ENCODE data around the gene CKMT1A. TPM values are rescaled to one million over a fixed set of nuclear protein-coding genes. Genes with fewer than 3 reads are reported as not detected.
"Not testable (repeated sequence)": the region's sequence is repeated elsewhere in the genome, so short reads cannot be mapped to it uniquely, and the experiment has no call there.

CKMT1A gene
- total RNA-seq, 1 experiment from 2014 or later: 14.2 TPM

GRCh38 chr15:43746245-43746902, 52.7 kb downstream of the CKMT1A start, which contains the start of gene PDIA3:
Gene PDIA3 (plus strand): TSS chr15:43746438. CDS start chr15:43746540, 102 bp downstream.
- in situ Hi-C loops (cut with HindIII; ENCODE audit: low sequenced_read_pairs): not testable (repeated sequence)
- DNase-seq (ENCODE audit: low spot score): peak; percentile 91

GRCh38 chr15:43746903-43747309, 53.2 kb downstream of the CKMT1A start:
- DNase-seq (ENCODE audit: low spot score): peak; percentile 33
- in situ Hi-C loops (cut with HindIII; ENCODE audit: low sequenced_read_pairs): not testable (repeated sequence)

- DNase-seq (ENCODE audit: low spot score): no peak
- in situ Hi-C loops (cut with HindIII; ENCODE audit: low sequenced_read_pairs): no loop called here
These were observed 54.7 kb downstream of the CKMT1A start for GRCh38 chr15:43748376-43748775.

Other genes starting within 250 kb of the CKMT1A start
- gene TP53BP1, start 200.7 kb upstream of the CKMT1A start, total RNA-seq (2014; rRNA removed; shearing (Covaris generic)): 79.1 and 84.7 TPM in 2 replicates
- gene MAP1A, start 176.3 kb upstream of the CKMT1A start, total RNA-seq (2014; rRNA removed; shearing (Covaris generic)): 10.0 and 16.4 TPM in 2 replicates
- 11.3 and 50.3 TPM in 2 replicates for gene PPIP5K1, start 103.7 kb upstream of the CKMT1A start, total RNA-seq (2014; rRNA removed; shearing (Covaris generic))
- gene CKMT1B, start 99.8 kb upstream of the CKMT1A start, total RNA-seq (2014; rRNA removed; shearing (Covaris generic)): 12.7 and 30.9 TPM in 2 replicates
- gene STRC, start 75.1 kb upstream of the CKMT1A start, total RNA-seq (2014; rRNA removed; shearing (Covaris generic)): not detected in 2 replicates
- gene CATSPER2, start 45.0 kb upstream of the CKMT1A start, total RNA-seq (2014; rRNA removed; shearing (Covaris generic)): 0.43 TPM in 1 of 2 replicates, not detected in the other
- 234 and 317 TPM in 2 replicates for gene PDIA3, start 52.6 kb downstream of the CKMT1A start, total RNA-seq (2014; rRNA removed; shearing (Covaris generic))
- gene ELL3, start 83.1 kb downstream of the CKMT1A start, total RNA-seq (2014; rRNA removed; shearing (Covaris generic)): 44.6 and 51.2 TPM in 2 replicates
- 1,258 and 1,589 TPM in 2 replicates for gene SERF2, start 98.5 kb downstream of the CKMT1A start, total RNA-seq (2014; rRNA removed; shearing (Covaris generic))
- gene SERINC4, start 106.4 kb downstream of the CKMT1A start, total RNA-seq (2014; rRNA removed; shearing (Covaris generic)): not detected in 2 replicates
- 2.2 and 2.6 TPM in 2 replicates for gene HYPK, start 106.7 kb downstream of the CKMT1A start, total RNA-seq (2014; rRNA removed; shearing (Covaris generic))
- gene MFAP1, start 130.8 kb downstream of the CKMT1A start, total RNA-seq (2014; rRNA removed; shearing (Covaris generic)): 11.9 and 12.3 TPM in 2 replicates
- gene WDR76, start 133.1 kb downstream of the CKMT1A start, total RNA-seq (2014; rRNA removed; shearing (Covaris generic)): 36.1 and 69.1 TPM in 2 replicates